Loucy (cell line): ENCODE data around the gene ARHGAP45.

Experiments
- H2AFZ ChIP-seq: fragments of 200-600 bp; sonication (generic); 2 replicates; pipeline ENCODE4 v1.6.0; 2016; ENCODE audit warnings: antibody characterized with exemption, mild to moderate bottlenecking, low read length, moderate library complexity
- H3F3A ChIP-seq: fragments of 200-600 bp; 2 replicates; pipeline ENCODE4 v1.6.0; 2016; ENCODE audit warnings: antibody characterized with exemption, low read depth, mild to moderate bottlenecking
- H3K27me3 ChIP-seq: fragments of 200-600 bp; sonication (generic); 2 replicates; pipeline ENCODE4 v1.6.1; 2014; ENCODE audit warnings: low read length, mild to moderate bottlenecking; ENCODE audit not compliant: insufficient read depth, poor library complexity, severe bottlenecking
- H3K36me3 ChIP-seq: fragments of 200-600 bp; sonication (generic); 2 replicates; pipeline ENCODE4 v1.6.1; 2016; ENCODE audit warnings: low read length; ENCODE audit not compliant: insufficient read depth
- H3K4me1 ChIP-seq: fragments of 200-600 bp; sonication (generic); 2 replicates; pipeline ENCODE4 v1.5.1; 2014; ENCODE audit warnings: low read length, mild to moderate bottlenecking; ENCODE audit not compliant: insufficient read depth, poor library complexity, severe bottlenecking
- H3K4me2 ChIP-seq: fragments of 200-600 bp; sonication (generic); 2 replicates; pipeline ENCODE4 v1.6.0; 2014; ENCODE audit warnings: antibody characterized with exemption, low read length, low read depth, mild to moderate bottlenecking; ENCODE audit not compliant: poor library complexity, severe bottlenecking
- H3K4me3 ChIP-seq: fragments of 200-600 bp; sonication (generic); 2 replicates; pipeline ENCODE4 v1.5.1; 2014; ENCODE audit warnings: low read length, mild to moderate bottlenecking, mixed read lengths; ENCODE audit not compliant: poor library complexity, severe bottlenecking
- H3K79me2 ChIP-seq: fragments of 200-600 bp; sonication (generic); 2 replicates; pipeline ENCODE4 v1.6.1; 2014; ENCODE audit warnings: low read length; ENCODE audit not compliant: insufficient read depth
- H3K9ac ChIP-seq: fragments of 200-600 bp; sonication (generic); 2 replicates; pipeline ENCODE4 v1.6.0; 2014; ENCODE audit warnings: mild to moderate bottlenecking, low read depth, low read length, moderate library complexity; ENCODE audit not compliant: poor library complexity, severe bottlenecking
- H3K9me2 ChIP-seq: fragments of 200-600 bp; sonication (generic); replicated peaks from 2 replicates; pipeline ENCODE4 v1.6.1; 2016; ENCODE audit warnings: low read depth, low read length, mixed read lengths
- H3K9me3 ChIP-seq: fragments of 200-600 bp; sonication (generic); 2 replicates; pipeline ENCODE4 v1.6.1; 2014; ENCODE audit warnings: mild to moderate bottlenecking, antibody characterized with exemption, low read length, low read depth; ENCODE audit not compliant: insufficient read depth
- H4K20me1 ChIP-seq: fragments of 200-600 bp; sonication (generic); 2 replicates; pipeline ENCODE4 v1.6.0; 2014; ENCODE audit warnings: antibody characterized with exemption, low read length, mild to moderate bottlenecking; ENCODE audit not compliant: insufficient read depth, poor library complexity, severe bottlenecking
- EZH2phosphoT487 ChIP-seq: fragments of 200-600 bp; IDR thresholded peaks from 2 replicates; pipeline ENCODE4 v1.6.1; 2018; ENCODE audit warnings: antibody characterized with exemption, mild to moderate bottlenecking, moderate library complexity, borderline replicate concordance
- TF ChIP-seq, protein P1 (sequence below): fragments of 200-600 bp; sonication (generic); conservative IDR thresholded peaks from 2 replicates; pipeline ENCODE4 v1.5.1; 2014; ENCODE audit warnings: mild to moderate bottlenecking, antibody characterized with exemption, low read length

The ARHGAP45 gene

DNA sequence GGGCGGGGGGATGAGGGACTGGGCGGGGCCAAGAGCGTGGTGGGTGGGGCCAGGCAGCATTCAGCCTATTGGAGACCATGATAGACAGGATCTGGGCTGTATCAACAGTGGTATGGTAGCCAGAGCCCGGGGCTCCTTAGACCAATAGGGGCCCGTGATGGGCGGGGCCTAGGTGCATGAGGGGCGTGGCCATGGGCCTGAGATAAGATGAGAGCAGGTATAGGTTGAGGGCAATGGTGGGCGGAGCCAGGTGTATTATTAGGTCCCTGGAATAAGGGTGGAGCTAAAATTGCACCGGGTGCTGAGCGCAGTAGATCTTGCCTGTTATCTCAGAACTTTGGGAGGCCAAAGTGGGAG is 21.7 kb upstream of the ARHGAP45 start:
- Histone ChIP-seq H3K9me2 (no peaks in the 10 kb centered on the region), H3K4me3 (no peak overlapping the region), H3K27me3 (no peaks in the 10 kb centered on the region), H3F3A (no peaks in the 10 kb centered on the region), H3K9me3 (no peaks in the 10 kb centered on the region), H2AFZ (no peak overlapping the region), H3K4me2 (no peak overlapping the region), H3K9ac (no peak overlapping the region), H3K79me2 (no peaks in the 10 kb centered on the region), H3K4me1 (peaks cover 11% of the 10 kb centered on the region), H4K20me1 (no peaks in the 10 kb centered on the region), H3K36me3 (no peaks in the 10 kb centered on the region)
- no peak for TF ChIP-seq EZH2phosphoT487
- TF ChIP-seq, protein P1, sequence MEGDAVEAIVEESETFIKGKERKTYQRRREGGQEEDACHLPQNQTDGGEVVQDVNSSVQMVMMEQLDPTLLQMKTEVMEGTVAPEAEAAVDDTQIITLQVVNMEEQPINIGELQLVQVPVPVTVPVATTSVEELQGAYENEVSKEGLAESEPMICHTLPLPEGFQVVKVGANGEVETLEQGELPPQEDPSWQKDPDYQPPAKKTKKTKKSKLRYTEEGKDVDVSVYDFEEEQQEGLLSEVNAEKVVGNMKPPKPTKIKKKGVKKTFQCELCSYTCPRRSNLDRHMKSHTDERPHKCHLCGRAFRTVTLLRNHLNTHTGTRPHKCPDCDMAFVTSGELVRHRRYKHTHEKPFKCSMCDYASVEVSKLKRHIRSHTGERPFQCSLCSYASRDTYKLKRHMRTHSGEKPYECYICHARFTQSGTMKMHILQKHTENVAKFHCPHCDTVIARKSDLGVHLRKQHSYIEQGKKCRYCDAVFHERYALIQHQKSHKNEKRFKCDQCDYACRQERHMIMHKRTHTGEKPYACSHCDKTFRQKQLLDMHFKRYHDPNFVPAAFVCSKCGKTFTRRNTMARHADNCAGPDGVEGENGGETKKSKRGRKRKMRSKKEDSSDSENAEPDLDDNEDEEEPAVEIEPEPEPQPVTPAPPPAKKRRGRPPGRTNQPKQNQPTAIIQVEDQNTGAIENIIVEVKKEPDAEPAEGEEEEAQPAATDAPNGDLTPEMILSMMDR: no peak

DNA sequence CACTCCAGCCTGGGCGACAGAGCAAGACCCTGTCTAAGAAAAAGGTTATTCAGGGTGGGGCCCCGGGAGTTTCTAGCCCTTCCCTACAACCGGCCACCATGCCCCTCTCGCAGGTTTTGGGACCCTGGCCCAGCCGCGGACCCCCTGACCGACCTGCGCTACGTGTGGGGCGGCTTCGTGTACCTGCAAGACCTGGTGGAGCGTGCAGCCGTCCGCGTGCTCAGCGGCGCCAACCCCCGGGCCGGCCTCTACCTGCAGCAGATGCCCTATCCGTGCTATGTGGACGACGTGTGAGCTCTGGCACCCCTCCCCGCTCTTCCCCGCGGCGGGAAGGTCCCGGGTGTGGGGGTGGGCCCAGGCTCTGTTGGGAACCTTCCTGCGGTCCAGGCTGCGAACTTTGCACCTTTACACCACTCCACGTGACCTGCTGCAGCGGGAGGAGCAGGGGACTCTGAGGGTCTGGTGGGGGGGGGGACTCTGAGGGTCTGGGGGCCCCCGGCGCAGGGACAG is 20.8 kb upstream of the ARHGAP45 start:
- H3K4me2 ChIP-seq: no peak overlapping the region
- H3F3A ChIP-seq: no peaks in the 10 kb centered on the region
- H3K9ac ChIP-seq: no peak overlapping the region
- H4K20me1 ChIP-seq: no peaks in the 10 kb centered on the region
- no peak for TF ChIP-seq EZH2phosphoT487
- TF ChIP-seq, protein P1: no peak
- H2AFZ ChIP-seq: no peak overlapping the region
- H3K9me2 ChIP-seq: no peaks in the 10 kb centered on the region
- H3K36me3 ChIP-seq: no peaks in the 10 kb centered on the region
- no peaks in the 10 kb centered on the region for H3K9me3 ChIP-seq
- H3K27me3 ChIP-seq: no peaks in the 10 kb centered on the region
- H3K4me1 ChIP-seq: peaks cover 2% of the 10 kb centered on the region
- no peak overlapping the region for H3K4me3 ChIP-seq
- no peaks in the 10 kb centered on the region for H3K79me2 ChIP-seq

DNA sequence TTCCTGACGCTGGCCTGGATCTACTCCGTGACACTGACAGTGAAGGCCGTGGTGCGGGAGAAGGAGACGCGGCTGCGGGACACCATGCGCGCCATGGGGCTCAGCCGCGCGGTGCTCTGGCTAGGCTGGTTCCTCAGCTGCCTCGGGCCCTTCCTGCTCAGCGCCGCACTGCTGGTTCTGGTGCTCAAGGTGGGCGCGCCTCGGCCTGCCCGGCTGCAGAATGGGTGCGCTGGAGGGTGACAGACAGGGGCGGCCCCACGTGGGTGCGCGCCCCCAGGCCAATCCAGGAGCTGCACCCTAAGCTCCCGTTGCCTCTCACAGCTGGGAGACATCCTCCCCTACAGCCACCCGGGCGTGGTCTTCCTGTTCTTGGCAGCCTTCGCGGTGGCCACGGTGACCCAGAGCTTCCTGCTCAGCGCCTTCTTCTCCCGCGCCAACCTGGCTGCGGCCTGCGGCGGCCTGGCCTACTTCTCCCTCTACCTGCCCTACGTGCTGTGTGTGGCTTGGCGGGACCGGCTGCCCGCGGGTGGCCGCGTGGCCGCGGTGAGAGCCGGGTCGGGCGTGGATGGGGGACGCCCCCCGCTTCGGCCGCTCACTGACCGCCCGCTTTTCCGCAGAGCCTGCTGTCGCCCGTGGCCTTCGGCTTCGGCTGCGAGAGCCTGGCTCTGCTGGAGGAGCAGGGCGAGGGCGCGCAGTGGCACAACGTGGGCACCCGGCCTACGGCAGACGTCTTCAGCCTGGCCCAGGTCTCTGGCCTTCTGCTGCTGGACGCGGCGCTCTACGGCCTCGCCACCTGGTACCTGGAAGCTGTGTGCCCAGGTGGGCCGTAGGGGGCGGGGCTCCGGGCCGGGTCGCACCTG is 19.9 kb upstream of the ARHGAP45 start:
- H3K36me3 ChIP-seq: no peaks in the 10 kb centered on the region
- no peak overlapping the region for H2AFZ ChIP-seq
- H3F3A ChIP-seq: no peaks in the 10 kb centered on the region
- H4K20me1 ChIP-seq: no peaks in the 10 kb centered on the region
- TF ChIP-seq, protein P1: no peak
- no peak for TF ChIP-seq EZH2phosphoT487
- no peak overlapping the region for H3K4me2 ChIP-seq
- no peaks in the 10 kb centered on the region for H3K27me3 ChIP-seq
- no peaks in the 10 kb centered on the region for H3K4me1 ChIP-seq
- no peaks in the 10 kb centered on the region for H3K79me2 ChIP-seq
- H3K4me3 ChIP-seq: no peak overlapping the region
- no peaks in the 10 kb centered on the region for H3K9me3 ChIP-seq
- no peaks in the 10 kb centered on the region for H3K9me2 ChIP-seq
- H3K9ac ChIP-seq: no peak overlapping the region
